ENCODE results near the gene PDE2A.

- no peak for TF ChIP-seq CTCF (IDR thresholded peaks at IDR 0.05)
- TF ChIP-seq POLR2A (IDR thresholded peaks at IDR 0.05), result no peak
These were observed 26.3 kb downstream of the PDE2A start for GRCh38 chr11:72647882-72648281.
